Stimulated activated CD4-positive, alpha-beta T cell treated with anti-CD3 and anti-CD28 coated beads, Interleukin-4, amount 100 ng/mL, for 24 hours (primary cell): ENCODE measurements around the gene NELFA.
"Not testable (repeated sequence)": the region's sequence is repeated elsewhere in the genome, so short reads cannot be mapped to it uniquely, and the experiment has no call there.

ENCODE experiments used
- DNase-seq: peaks from one replicate; pipeline ENCODE4 v3.0.0-alpha.2; 2020

NELFA gene

DNA sequence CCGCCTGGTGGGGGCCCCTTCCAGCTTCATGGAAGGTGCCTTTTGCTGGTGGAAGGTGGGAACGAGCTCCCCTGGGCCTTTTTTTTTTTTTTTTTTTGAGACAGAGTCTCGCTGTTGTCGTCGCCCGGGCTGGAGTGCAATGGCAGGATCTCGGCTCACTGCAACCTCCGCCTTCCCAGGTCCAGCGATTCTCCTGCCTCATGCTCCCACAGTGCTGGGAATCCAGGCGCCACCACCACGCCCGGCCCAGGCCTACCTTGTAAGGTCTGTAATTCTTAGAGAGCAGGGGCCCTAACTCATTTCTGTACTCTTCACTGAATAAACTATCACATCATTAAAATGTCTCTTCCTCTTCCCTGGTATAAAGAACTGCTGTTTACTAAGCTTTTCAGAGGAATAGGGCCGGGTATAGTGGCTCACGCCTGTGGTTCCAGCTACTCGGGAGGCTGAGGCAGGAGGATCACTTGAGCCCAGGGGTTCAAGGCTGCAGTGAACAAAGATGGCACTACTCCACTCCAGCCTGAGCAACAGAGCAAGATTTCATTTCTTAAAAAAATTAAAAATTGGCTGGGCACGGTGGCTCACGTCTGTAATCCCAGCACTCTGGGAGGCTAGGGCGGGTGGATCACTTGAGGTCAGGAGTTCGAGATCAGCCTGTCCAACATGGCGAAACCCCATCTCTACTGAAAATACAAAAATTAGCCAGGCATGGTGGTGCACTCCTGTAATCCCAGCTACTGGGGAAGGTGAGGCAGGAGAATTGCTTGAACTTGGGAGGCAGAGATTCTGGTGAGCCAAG, 14.9 kb downstream of the NELFA start:
- not testable (repeated sequence) for DNase-seq

DNA sequence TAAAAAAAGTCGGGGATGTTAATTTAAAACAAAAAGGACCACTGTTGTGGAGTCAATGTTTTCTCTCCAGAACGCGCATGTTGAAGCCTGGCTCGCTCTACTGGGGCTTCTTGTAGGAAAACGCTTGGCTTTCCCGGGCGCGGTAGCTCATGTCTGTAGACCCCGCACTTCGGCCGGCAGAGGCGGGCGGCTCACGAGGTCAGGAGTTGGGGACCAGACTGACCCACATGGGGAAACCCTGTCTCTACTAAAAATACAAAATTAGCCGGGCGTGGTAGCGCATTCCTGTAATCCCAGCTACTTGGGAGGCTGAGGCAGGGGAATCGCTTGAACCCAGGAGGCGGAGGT, 15.6 kb downstream of the NELFA start:
- DNase-seq = no peak

DNA sequence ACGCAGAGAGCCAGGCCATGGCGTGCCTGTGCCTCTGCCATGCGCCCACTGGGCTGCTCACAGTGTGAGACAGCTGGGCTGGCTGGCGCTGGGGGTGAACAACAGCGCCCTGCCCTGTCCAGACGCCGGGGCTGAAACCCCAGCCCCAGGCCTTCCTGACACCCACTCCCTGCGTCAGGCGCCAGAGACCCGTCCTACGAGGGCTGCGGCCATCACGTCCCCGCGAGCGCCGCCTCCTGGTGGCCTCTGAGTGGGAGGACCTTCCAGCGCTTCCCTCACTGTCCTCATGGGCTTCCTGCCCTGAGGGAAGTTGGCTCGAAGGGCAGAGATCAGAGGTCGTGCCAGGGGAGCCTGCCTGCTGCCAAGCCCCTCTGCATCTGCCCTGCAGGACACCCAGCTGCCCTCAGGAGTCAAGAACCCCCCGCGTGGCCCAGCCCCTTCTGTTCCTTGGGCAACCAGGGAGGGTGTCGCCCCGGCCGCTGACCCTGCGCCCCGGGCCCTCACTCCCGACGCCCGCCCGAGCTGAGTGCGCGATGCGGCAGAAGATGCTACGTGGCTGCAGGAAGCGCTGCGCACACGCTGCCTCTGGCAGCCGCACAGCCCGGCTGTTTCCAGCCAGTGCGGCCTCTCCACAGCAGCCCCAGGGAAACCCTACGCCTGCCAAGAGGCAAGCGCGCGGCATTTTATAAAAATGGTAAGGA, 16.2 kb downstream of the NELFA start:
- no peak for DNase-seq

- DNase-seq = no peak
Observed at GRCh38 chr4:1991596-1992434, 17.0 kb downstream of the NELFA start.

GRCh38 chr4:1991087-1991486, 17.7 kb downstream of the NELFA start:
- DNase-seq = no peak

GRCh38 chr4:1990676-1991075, 18.1 kb downstream of the NELFA start:
- DNase-seq = no peak

DNA sequence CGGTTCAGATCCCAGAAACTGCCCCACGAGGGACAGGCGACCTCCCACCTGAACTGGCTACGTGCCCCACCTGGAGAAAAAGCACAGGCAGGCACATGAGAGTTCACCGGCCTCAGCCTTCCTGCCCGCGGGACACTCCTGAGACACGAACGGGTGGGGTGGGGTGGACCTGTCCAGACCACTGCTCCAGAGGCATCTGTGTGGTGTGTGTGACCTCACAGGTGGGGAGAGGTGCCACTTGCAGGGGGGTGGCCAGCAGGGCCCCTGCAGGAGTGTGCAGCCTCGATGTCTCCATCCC, 18.5 kb downstream of the NELFA start:
- no peak for DNase-seq

- no peak for DNase-seq
Observed at GRCh38 chr4:1989533-1990347, 19.0 kb downstream of the NELFA start.

DNA sequence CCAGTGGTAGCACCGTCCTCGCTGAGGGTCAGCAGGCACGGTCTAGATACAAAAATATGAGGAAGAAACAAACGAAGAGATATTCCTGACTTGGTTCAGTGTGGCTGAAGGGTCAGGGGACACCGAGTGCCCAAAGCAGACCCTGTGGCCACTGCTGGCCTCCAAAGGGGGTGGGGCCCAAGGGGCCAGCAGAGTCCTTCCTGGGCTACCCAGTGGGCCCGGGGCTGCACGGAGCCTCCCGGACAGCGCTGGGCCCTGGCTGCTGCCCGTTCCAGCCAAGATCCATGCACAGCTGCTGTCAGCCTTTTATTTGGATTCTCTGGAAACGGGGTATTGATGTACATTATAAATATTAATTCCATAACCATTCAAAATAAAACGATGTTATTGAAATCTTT, 20.4 kb downstream of the NELFA start:
- DNase-seq = no peak

DNA sequence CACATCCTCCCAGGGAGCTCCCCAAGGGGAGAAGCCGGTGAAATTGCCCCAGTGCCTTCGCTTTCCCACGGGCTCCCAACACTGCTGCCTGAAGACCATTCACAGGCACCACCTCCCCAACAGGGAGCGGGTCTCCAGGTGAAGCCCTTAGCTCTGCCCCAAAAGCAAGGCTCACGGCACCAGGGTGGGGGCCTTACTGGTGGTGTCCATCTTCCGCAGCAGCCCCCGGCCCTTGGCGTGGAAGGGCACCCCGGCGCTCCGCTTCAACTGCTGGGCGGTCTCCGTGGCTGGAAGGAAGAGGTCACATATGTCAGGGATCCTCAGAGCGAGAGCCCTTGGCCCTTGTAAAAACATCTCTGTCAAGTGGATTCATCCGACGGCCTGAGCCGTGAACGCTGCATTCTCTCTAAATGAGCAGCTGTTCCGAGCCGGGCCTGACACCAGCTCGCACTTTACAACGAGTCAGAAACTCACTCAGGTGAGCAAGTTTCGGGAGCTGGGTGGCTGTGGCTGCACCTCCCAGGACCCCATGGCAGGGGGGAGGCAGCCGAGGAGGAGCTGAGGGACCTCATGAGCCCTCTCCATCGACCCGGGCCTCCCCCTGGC, 20.9 kb downstream of the NELFA start:
- DNase-seq = no peak

- DNase-seq = no peak
Observed at GRCh38 chr4:1987296-1987695, 21.5 kb downstream of the NELFA start.

- no peak for DNase-seq
Observed at GRCh38 chr4:1986578-1987210, 22.1 kb downstream of the NELFA start.

DNA sequence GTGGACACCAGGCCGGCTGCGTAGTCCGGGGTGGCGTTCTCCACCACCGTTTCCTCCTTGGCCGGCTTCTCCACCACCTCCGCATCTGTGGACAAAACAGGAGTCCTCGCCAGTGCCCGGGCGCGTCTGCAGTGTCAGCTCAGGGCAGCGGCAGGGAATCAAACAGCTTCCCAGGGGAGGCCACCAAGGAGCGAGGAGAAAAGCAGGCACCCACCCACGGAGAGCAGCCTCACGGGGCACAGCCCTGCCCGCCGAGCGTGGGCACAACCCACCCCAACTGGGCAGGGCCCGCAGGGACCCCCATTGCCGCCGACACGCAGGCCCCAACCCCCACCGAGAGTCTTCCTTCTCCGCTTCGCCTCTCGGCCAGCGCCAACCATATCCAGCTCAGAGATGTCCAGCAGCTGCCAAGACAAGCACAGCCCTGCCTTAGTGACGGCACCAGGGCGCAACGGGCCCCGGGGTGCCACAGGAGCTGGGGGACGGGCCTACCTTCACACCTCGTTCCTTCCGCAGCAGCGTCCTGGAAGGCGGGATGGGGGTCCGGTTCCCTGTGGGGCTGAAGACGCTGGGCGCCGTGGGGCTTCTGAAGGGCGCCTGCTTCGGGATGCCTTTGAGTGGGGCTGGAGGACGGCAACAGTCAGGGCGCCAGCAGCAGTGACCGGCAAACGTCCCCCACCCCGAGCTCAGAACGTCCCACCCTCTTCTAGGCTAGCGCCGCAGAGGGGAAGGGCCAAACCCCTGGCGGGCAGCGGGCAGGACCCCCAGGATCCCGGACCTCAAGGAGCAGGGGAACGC, 22.8 kb downstream of the NELFA start:
- no peak for DNase-seq

DNA sequence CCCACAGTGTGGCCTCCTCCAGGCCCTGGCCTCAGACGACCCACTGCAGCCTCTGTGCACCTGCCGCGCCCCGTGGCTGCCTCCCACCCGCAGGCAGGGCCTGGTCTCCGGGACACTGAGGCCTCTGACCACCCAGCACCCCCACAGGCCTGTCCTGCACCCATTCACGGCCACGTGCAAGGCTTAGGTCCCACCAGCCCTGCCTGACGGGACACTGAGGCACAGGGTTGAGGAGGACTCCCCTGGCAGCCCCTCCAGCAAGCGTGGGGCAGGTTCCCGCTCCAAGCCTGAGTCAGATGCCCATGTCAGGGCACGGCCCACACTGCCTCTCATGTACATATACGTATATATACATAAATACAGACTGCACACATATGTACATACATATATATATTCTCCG, 23.5 kb downstream of the NELFA start:
- DNase-seq = no peak

GRCh38 chr4:1984406-1985191, 24.2 kb downstream of the NELFA start:
- no peak for DNase-seq

GRCh38 chr4:1983846-1984405, 24.8 kb downstream of the NELFA start:
- no peak for DNase-seq

DNA sequence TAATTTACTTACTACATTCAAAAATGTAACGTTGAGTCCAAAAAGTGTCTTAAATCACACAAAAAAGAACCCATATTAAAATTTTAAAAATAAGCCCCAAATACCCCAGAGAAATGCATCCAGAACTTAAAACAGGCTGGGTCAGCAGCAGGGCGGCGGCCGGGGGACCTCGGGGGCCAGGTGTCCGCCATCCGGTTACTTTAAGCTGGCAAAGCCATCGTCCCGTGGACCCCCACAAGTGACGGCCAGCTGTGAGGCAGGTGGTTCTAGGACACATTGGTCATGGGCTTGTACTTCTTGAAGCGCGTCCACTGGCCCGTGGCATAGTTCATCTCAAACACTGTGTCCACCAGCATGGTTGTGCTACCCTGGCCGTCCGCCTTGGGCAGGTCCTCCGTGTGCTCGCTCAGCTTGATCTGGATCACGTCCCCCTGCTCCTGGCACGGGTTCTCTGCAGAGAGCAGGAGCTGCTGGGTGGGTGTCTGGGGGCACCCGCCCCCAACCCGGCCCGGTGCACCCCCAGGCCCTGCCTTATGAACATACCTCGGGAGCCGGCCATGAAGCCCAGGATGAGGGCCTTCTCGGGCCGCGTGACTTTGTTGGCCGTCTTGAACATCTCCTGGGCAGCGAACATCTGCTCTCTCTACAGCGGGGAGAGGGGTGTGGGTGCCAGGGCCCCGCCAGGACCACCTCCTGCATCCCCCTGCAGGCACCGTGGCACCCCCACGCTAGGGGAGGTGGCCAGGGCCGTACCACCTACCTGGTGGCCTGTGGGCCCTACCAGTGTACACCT, 25.5 kb downstream of the NELFA start:
- DNase-seq = no peak

DNA sequence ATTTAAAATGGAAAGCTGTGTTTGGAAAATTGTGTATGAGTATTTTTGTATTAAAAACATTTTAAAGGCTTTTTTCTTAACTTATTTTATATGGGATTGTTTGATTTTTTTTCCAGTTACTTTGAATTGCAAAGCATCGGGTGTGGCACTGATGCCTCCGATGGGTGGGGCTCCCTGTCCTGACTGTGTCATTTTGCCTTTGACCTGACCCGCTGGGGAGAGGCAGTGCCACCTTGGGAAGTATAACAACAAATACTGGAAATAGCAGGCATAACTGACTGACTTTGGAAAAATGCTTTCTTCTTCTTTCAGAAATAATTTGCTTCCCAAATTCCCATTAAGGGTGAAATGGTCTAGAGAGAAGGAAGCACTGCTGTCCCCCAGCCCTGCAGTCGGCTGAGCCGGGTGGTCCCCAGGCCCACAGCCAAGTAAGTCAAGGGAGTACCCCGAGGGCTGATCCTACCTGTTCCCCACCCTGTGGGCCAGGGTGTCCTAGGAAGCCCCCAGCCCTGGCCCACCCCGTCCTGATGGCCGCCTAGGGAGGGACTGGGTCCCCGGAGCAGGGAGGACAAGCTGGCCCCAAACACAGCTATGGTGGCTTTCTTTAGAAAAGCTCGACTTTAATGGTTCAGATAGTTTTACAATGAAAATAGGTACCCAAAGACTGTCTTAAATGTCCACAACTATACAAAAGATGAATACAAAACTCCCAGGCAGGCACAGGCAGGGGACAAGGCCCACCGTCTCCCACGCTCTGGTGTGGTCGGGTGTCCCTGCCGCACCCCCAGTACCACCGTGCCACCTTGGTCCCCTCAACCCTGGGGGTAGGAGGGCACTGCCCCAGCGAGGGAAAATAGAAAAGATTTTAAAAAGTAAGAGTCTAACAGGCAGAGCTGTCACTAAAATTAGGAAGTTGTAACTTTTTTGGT, 26.4 kb downstream of the NELFA start:
- no peak for DNase-seq
